HG02610 (cell line): ENCODE results near the gene C6orf62.
"Not testable (repeated sequence)": the region's sequence is repeated elsewhere in the genome, so short reads cannot be mapped to it uniquely, and the experiment has no call there.

Experiments
- ATAC-seq: cut with Tn5 transposase; IDR thresholded peaks from one replicate; pipeline ENCODE4 v1.9.1; 2021; ENCODE audit warnings: mild to moderate bottlenecking, moderate library complexity; ENCODE audit not compliant: unreplicated experiment

C6orf62 gene

DNA sequence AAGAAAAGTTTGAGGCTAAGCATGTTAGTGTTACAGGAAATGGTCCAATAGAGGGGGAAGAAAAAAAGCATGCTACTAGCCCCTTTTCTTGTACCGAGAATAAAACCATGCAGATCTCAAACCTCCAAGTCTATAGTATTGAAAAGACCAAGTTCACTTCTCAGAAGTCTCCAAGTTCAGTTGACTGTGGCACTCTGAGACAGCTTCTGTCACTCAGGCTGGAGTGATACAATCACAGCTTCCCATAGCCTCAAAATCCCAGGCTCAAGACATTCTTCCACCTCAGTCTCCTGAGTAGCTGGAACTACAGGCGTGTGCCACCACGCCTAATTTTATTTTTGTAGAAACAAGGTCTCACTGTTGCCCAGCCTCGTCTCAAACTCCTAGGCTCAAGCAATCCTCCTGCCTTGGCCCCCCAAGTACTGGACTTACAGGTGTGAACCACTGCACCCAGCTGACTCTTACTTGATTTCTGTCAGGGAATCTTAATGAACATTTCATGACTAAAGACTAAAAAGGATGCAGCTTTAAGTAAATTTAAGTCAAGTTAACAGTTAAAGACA, 16.2 kb downstream of the C6orf62 start:
- no peak for ATAC-seq

- ATAC-seq, result no peak
Measured at GRCh38 chr6:24699521-24700359, 19.2 kb downstream of the C6orf62 start.

DNA sequence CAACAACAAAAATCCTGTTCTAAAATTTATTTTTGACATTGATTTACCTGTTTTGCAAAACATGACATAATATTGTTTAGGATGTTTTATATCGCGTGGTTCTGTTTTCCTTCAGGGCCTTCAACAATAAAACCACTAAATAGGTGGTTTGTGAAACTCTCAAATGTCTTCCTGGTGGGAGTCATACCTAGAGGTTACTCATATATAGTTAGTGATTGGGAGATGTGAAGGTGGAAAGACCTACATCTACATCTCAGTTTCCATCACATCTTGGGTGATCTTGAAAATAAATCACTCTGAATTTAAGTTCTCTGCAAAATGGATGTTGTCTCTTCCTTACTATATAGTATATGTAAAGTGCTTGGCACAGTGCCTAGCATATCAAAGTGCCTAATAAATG, 22.9 kb downstream of the C6orf62 start:
- ATAC-seq, result no peak

GRCh38 chr6:24695635-24696034, 23.3 kb downstream of the C6orf62 start:
- ATAC-seq, result peak; percentile 60

- ATAC-seq, result no peak
Measured at GRCh38 chr6:24694198-24694597, 24.8 kb downstream of the C6orf62 start.

DNA sequence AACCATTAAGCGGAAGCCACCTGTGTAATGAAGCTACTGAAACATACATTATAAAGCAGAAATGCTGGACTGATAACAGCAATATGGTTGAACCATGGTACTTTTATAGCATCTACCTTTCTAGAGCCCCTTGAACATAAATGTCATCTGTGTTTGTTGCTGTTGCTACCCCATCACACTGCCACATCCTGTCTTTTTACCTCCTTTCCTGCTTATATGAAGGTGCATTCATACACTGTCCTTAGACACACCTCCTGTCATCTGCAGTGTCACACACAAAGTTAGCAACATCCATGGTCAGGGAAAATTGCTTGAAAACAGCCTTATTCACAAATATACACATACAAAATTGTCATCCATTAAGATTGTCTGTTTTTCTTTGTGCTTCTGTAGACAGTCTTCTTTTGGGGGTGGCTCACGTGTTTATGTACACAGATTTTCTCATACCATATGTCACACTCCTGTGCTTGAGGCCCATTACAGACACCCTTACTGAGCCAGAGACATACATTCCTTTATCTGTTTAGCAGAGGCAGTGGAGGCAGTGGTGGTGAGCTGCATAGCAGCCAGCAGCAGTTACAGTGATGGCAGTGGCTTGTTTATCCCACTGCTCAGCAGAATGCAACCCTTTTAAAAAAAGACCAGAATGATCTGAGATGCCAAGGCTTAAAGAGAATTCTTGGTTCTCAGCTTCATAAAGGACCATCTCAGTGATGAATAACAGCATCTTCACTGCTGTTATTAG, 25.9 kb downstream of the C6orf62 start:
- no peak for ATAC-seq

GRCh38 chr6:24692415-24692814, 26.5 kb downstream of the C6orf62 start:
- ATAC-seq, result no peak

DNA sequence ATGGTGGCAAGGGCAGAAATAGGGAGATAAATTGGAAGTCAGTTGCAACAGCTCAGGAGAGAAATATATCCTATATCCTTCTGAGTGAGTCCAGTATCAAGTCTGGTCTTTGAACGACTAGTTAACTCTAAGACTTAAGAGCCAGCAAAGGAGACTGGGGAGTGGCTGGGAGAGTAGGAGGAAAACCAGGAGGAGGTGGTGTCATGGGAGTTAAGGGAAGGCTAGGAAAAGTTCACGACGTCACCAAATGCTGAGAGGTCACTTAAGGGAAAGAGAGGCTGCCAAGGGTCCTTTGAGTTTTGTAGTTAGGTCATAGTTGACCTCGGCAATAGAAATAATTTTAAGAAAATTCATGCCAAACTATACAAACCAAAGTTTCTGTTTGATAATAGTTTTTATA, 27.0 kb downstream of the C6orf62 start:
- no peak for ATAC-seq

GRCh38 chr6:24691550-24691949, 27.4 kb downstream of the C6orf62 start:
- no peak for ATAC-seq

GRCh38 chr6:24690593-24690992, 28.4 kb downstream of the C6orf62 start:
- ATAC-seq, result no peak

- ATAC-seq, result no peak
Measured at GRCh38 chr6:24689964-24690363, 29.0 kb downstream of the C6orf62 start.

DNA sequence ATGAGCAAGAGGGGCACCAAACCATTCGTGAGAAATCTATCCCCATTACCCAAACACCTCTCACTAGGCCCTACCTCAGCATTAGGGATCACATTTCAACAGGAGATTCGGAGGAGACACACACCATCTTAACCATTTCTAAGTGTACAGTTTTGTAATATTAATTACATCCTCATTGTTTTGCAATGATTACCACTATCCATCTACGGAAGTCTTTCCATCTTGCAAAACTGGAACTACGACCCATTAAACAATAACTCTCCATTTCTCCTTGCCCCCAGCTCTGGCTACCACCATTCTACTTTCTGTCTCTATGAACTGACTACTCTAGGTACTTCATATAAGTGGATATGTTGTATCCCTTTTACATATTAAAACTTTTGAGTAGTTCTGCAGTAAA, 32.0 kb downstream of the C6orf62 start:
- no peak for ATAC-seq

DNA sequence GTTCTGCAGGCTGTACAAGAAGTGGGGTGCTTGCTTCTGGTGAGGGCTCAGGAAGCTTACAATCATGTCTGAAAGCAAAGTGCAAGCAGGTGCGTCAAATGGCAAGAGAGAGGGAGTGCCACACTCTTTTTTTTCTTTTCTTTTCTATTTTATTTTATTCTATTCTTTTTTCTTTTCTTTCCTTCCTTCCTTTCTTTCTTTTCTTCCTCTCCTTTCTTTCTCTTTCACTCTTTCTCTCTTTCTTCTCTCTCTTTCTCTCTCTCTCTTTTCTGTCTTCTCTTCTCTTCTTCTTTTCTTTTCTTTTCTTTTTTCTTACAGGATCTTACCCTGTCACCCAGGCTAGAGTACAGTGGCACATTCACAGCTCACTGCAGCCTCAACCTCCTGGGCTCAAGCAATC, 32.5 kb downstream of the C6orf62 start:
- ATAC-seq, result no peak

DNA sequence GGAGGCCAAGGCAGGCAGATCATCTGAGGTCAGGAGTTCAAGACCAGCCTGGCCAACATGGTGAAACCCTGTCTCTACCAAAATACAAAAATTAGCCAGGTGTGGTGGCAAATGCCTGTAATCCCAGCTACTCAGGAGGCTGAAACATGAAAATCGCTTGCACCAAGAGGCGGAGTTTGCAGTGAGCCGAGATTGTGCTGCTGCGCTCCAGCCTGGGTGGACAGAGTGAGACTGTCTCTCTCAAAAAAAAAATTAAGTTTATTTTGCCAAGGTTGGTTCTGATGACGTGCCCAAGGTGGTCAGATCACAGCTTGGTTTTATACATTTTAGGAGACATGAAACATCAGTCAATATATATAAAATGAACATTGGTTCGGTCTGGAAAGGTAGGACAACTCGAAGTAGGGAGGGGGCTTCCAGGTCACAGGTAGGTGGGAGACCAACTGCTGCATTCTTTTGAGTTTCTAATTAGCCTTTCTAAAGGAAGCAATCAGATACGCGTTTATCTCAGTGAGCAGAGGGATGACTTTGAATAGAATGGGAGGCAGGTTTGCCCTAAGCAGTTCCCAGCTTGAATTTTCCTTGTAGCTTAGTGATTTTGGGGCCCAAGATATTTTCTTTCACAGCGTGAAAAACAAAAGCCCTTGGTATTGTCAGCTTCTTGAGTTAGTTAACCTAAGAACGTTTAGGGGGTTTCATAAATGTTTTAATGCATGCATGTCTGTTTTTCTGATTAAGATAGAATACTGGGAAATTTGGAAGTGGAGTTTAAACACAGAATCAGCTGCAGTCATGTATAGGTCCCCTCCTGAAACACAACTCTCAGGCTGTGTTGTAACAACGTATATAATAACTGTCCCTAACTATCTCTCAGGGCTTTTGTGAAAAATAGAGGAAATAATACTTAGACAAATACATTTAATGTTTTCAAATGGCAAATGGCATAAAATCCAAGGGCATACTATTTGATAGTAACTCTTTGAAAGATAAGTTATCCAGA, 35.4 kb downstream of the C6orf62 start:
- no peak for ATAC-seq

DNA sequence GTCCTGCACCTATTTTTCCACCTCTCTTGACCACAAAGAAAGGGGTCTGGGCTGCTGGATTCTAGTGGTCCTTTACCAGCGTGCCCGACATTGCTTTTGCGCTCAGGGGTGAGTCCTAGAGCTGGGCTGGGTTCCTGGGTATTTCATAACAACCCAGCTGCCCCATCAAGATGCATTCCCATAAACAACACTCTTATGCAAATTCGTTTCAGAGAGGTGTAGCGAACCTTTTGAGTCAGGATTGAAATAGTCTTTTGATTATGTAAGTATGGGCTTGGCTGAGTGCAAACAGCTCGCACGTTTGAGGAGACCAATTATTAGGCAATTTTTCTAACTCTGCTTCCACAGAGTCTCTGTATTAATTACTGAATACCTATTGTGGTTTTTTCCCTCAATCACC, 38.4 kb downstream of the C6orf62 start:
- no peak for ATAC-seq

DNA sequence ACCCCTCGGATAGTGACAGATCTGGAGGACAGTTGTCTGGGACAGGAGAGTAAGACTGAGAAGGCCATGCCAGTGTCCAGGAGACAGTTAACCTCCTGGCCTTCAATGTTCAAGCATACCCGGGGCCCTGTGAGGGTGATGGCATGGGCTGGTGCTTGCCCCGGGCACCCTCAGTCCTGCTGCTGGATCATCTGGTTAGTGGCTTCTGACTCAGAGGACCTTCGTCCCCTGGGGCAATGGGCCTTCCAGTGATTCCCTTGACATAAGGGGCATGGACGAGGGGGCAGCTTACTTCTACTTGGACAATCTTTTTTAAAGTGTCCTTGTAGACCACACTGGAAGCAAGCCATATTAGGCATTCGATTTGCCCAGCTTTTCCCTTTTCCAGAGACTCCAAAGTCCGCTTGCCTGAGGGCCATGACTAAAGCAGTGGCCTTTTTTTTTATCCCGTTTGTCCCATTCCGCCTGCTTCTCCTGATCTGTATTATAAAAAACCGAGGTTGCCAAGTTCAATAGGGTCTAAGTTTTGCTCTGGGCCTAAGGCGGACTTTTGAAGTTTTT, 40.1 kb downstream of the C6orf62 start:
- ATAC-seq, result not testable (repeated sequence)

DNA sequence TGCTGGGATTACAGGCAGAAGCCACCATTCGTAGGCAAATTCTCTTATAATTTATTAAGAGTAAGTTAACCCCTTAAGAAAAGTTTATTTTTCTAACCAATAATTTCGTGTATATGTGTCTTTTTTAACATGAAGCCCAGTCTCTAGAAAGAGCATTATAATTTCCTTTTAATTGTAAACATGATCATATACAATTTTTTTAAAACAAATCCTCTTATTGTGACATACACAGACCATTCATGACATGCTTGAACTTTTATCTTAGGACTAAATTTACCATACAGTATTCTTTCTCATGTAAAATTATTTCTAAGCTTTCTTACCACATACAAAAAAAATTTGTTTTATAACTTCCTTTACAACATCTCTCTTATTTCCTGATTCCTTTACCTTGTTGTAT, 45.3 kb downstream of the C6orf62 start:
- ATAC-seq, result no peak

DNA sequence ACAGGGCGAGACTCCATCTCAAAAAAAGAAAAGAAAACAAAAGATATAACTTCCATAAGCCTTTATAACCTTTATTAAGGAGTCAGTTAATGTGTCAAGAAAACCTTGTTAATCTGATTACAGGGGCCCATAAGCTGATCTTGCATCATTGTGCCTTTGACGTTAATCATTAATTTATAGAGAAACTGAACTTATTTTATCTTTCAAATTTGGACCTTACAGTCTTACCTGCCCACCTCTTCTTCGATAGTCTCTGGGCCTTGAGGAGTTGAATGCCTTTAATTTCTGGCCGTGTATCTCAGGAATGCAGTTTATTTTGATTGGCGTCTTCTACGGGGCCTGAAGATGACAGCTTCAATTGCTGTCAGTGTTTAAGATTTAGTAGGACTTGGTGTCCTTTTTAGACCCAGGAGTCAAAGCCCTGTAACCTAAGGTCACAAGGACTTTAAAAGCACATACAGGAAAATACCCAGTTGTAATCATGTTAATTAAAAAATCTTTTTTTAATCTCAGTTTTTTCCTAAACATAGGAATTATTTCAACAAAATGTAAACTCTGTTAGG, 46.3 kb downstream of the C6orf62 start:
- ATAC-seq, result no peak

DNA sequence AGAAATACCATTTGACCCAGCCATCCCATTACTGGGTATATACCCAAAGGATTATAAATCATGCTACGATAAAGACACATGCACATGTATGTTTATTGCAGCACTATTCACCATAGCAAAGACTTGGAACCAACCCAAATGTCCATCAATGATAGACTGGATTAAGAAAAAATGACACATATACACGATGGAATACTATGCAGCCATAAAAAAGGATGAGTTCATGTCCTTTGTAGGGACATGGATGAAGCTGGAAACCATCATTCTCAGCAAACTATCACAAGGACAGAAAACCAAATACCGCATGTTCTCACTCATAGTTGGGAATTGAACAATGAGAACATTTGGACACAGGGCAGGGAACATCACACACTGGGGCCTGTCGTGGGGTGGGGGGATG, 47.9 kb downstream of the C6orf62 start:
- not testable (repeated sequence) for ATAC-seq

- not testable (repeated sequence) for ATAC-seq
Measured at GRCh38 chr6:24670492-24670891, 48.5 kb downstream of the C6orf62 start.
